Tibial artery (tissue), 4 donors: ENCODE results near the gene VPS13D.

ENCODE experiments used
- DNase-seq, 2 donors: peaks; one replicate each; pipeline ENCODE4 v3.0.0-alpha.2; 2019
- H3K27ac ChIP-seq, 2 donors: fragments of 200-600 bp; sonication (generic) in 1 of 2; 1 replicate in 1 of 2; 2 replicates in 1 of 2; pipeline ENCODE4 v1.5.1; 2018 to 2019; ENCODE audit warnings: mild to moderate bottlenecking in 1 of 2
- H3K27me3 ChIP-seq, 2 donors: fragments of 200-600 bp; sonication (generic) in 1 of 2; one replicate each; pipeline versions ENCODE4 v1.5.1 to v1.6.0; 2016 to 2019
- H3K36me3 ChIP-seq, 3 donors: fragments of 200-600 bp; sonication (generic) in 2 of 3; one replicate each; pipeline ENCODE4 v1.5.1; 2016 to 2019; ENCODE audit warnings: mild to moderate bottlenecking in 2 of 3
- H3K4me1 ChIP-seq, 4 donors: fragments of 200-600 bp; sonication (generic) in 2 of 4; 1 replicate in 3 of 4; 2 replicates in 1 of 4; pipeline ENCODE4 v1.5.1; 2016 to 2019
- H3K4me3 ChIP-seq, 2 donors: fragments of 200-600 bp; sonication (generic) in 1 of 2; 1 replicate in 1 of 2; 2 replicates in 1 of 2; pipeline ENCODE4 v1.5.1; 2018 to 2019; ENCODE audit warnings: mild to moderate bottlenecking in 2 of 2
- H3K9me3 ChIP-seq, 3 donors: fragments of 200-600 bp; sonication (generic) in 1 of 3; one replicate each; pipeline ENCODE4 v1.5.1; 2016 to 2019
- CTCF ChIP-seq, 2 experiments: fragments of 200-600 bp in 1 of 2; fragments of 450-650 bp in 1 of 2; IDR thresholded peaks; one replicate each; pipeline ENCODE4 v1.5.1; 2017 to 2019; ENCODE audit warnings: antibody characterized with exemption in 2 of 2, mild to moderate bottlenecking in 1 of 2, moderate library complexity in 1 of 2
- intact Hi-C: fragments of 100-400 bp; cut with DNase I; formaldehyde crosslinking; loops from one replicate; pipeline ENCODE4 v1.15.0; 2023; ENCODE audit warnings: low total_unique reads

VPS13D gene

GRCh38 chr1:12503709-12504108 is 273.9 kb downstream of the VPS13D start:
- no peak for TF ChIP-seq CTCF (IDR thresholded peaks at IDR 0.05)
- intact Hi-C loops, result no loop called here
- Histone ChIP-seq H3K4me1 (peaks cover 0 to 15% (median 2%) of the 10 kb centered on the region in 4 donors), H3K27me3 (no peaks in the 10 kb centered on the region), H3K27ac (no peak overlapping the region), H3K9me3 (no peaks in the 10 kb centered on the region), H3K36me3 (peaks cover 7 to 55% (median 33%) of the 10 kb centered on the region in 3 donors), H3K4me3 (no peak overlapping the region)
- DNase-seq, result no peak

- Histone ChIP-seq H3K4me1 (peaks cover 0 to 8% (median 2%) of the 10 kb centered on the region in 4 donors), H3K27me3 (no peaks in the 10 kb centered on the region), H3K9me3 (no peaks in the 10 kb centered on the region), H3K36me3 (peaks cover 7 to 60% (median 32%) of the 10 kb centered on the region in 3 donors), H3K4me3 (no peak overlapping the region), H3K27ac (no peak overlapping the region)
- DNase-seq, result no peak
- TF ChIP-seq CTCF (IDR thresholded peaks at IDR 0.05), result no peak
- intact Hi-C loops, result no loop called here
These were observed 274.8 kb downstream of the VPS13D start for GRCh38 chr1:12504601-12505000.

- Histone ChIP-seq H3K4me3 (no peak overlapping the region), H3K36me3 (peaks cover 7 to 67% (median 32%) of the 10 kb centered on the region in 3 donors), H3K9me3 (no peaks in the 10 kb centered on the region), H3K4me1 (peaks cover 0 to 3% (median 1%) of the 10 kb centered on the region in 4 donors), H3K27ac (no peak overlapping the region), H3K27me3 (no peaks in the 10 kb centered on the region)
- intact Hi-C loops, result no loop called here
- TF ChIP-seq CTCF (IDR thresholded peaks at IDR 0.05), result no peak
- DNase-seq, result no peak
These were observed 275.4 kb downstream of the VPS13D start for GRCh38 chr1:12505231-12505630.

GRCh38 chr1:12505639-12506280 is 275.9 kb downstream of the VPS13D start:
- intact Hi-C loops, result no loop called here

More at GRCh38 chr1:12505639-12506280, 275.9 kb downstream of the VPS13D start:
- Histone ChIP-seq H3K9me3 (no peaks in the 10 kb centered on the region), H3K27me3 (no peaks in the 10 kb centered on the region), H3K36me3 (peaks cover 7 to 72% (median 32%) of the 10 kb centered on the region in 3 donors), H3K4me3 (no peak overlapping the region), H3K27ac (no peak overlapping the region), H3K4me1 (peaks cover 0 to 7% (median 2%) of the 10 kb centered on the region in 4 donors)
- no peak for TF ChIP-seq CTCF (IDR thresholded peaks at IDR 0.05)
- no peak for DNase-seq
